Neural cell (in vitro differentiated cells): Measurements from ENCODE around the gene EOMES. TPM values are rescaled to one million over a fixed set of nuclear protein-coding genes. Genes with fewer than 3 reads are reported as not detected.

Experiments used
- H2AFZ ChIP-seq: fragments of 200-600, 300-800 bp; sonication (generic), shearing (Covaris generic); 2 replicates; pipeline ENCODE4 v1.6.0; 2014; ENCODE audit warnings: low read depth, mild to moderate bottlenecking, antibody characterized with exemption, low read length, moderate library complexity
- H3F3A ChIP-seq: fragments of 200-600 bp; shearing (Covaris generic); 2 replicates; pipeline ENCODE4 v1.6.1; 2016; ENCODE audit warnings: mild to moderate bottlenecking, moderate library complexity, mixed read lengths, antibody characterized with exemption, low read length; ENCODE audit not compliant: insufficient read depth, poor library complexity, severe bottlenecking
- H3K27ac ChIP-seq: fragments of 200-600, 300-800 bp; sonication (generic), shearing (Covaris generic); 2 replicates; pipeline ENCODE4 v1.5.1; 2014; ENCODE audit warnings: mild to moderate bottlenecking, low read length, moderate library complexity
- H3K27me3 ChIP-seq: fragments of 300-800, 200-600 bp; sonication (generic), shearing (Covaris generic); 2 replicates; pipeline ENCODE4 v1.6.0; 2014; ENCODE audit warnings: mild to moderate bottlenecking, low read depth, low read length, moderate library complexity; ENCODE audit not compliant: insufficient read depth
- H3K36me3 ChIP-seq: fragments of 300-800, 200-600 bp; sonication (generic), shearing (Covaris generic); 2 replicates; pipeline ENCODE4 v1.5.1; 2014; ENCODE audit warnings: mild to moderate bottlenecking, antibody characterized with exemption, low read length, moderate library complexity; ENCODE audit not compliant: insufficient read depth
- H3K4me2 ChIP-seq: fragments of 300-800, 200-600 bp; sonication (generic), shearing (Covaris generic); 2 replicates; pipeline ENCODE4 v1.6.0; 2014; ENCODE audit warnings: mild to moderate bottlenecking, low read length
- H3K4me3 ChIP-seq: fragments of 300-800, 200-600 bp; sonication (generic), shearing (Covaris generic); 2 replicates; pipeline ENCODE4 v1.5.1; 2014; ENCODE audit warnings: mild to moderate bottlenecking, low read length, moderate library complexity
- H3K79me2 ChIP-seq: fragments of 200-600 bp; shearing (Covaris generic); replicated peaks from 2 replicates; pipeline ENCODE4 v1.6.0; 2014; ENCODE audit warnings: mild to moderate bottlenecking, low read length, moderate library complexity; ENCODE audit not compliant: insufficient read depth
- H3K9ac ChIP-seq: fragments of 300-800, 200-600 bp; sonication (generic), shearing (Covaris generic); 2 replicates; pipeline ENCODE4 v1.6.1; 2016; ENCODE audit warnings: mild to moderate bottlenecking, low read length, mixed read lengths
- H3K9me2 ChIP-seq: fragments of 200-600 bp; shearing (Covaris generic); 2 replicates; pipeline ENCODE4 v1.6.1; 2016; ENCODE audit warnings: mild to moderate bottlenecking, low read length, mixed read lengths; ENCODE audit not compliant: insufficient read depth
- H3K9me3 ChIP-seq: fragments of 200-600, 300-800 bp; sonication (generic), shearing (Covaris generic); 2 replicates; pipeline ENCODE4 v1.6.1; 2016; ENCODE audit warnings: mild to moderate bottlenecking, mixed run types, low read length, moderate library complexity, mixed read lengths
- H4K20me1 ChIP-seq: fragments of 200-600 bp; shearing (Covaris generic); 2 replicates; pipeline ENCODE4 v1.6.1; 2016; ENCODE audit warnings: mild to moderate bottlenecking, mixed run types; ENCODE audit not compliant: insufficient read depth
- EP300 ChIP-seq: fragments of 450-650 bp; conservative IDR thresholded peaks from 2 replicates; pipeline ENCODE4 v1.6.1; 2014; ENCODE audit warnings: antibody characterized with exemption, mild to moderate bottlenecking, moderate library complexity; ENCODE audit not compliant: poor library complexity, severe bottlenecking
- EZH2 ChIP-seq: fragments of 200-600, 300-800 bp; shearing (Covaris generic), sonication (generic); IDR thresholded peaks from 2 replicates; pipeline ENCODE4 v1.6.1; 2014; ENCODE audit warnings: antibody characterized with exemption, low read length, borderline replicate concordance, mild to moderate bottlenecking; ENCODE audit not compliant: insufficient read depth, poor library complexity, severe bottlenecking
- MXI1 ChIP-seq: fragments of 450-650 bp; conservative IDR thresholded peaks from 2 replicates; pipeline ENCODE4 v1.6.1; 2014; ENCODE audit warnings: antibody characterized with exemption, mild to moderate bottlenecking; ENCODE audit not compliant: poor library complexity, severe bottlenecking
- POLR2AphosphoS5 ChIP-seq: IDR thresholded peaks from 2 replicates; pipeline ENCODE4 v1.6.1; 2012
- RAD21 ChIP-seq: fragments of 450-650 bp; conservative IDR thresholded peaks from 2 replicates; pipeline ENCODE4 v1.6.1; 2014; ENCODE audit warnings: antibody characterized with exemption, mild to moderate bottlenecking, moderate library complexity
- SMC3 ChIP-seq: fragments of 450-650 bp; conservative IDR thresholded peaks from 2 replicates; pipeline ENCODE4 v1.6.1; 2014; ENCODE audit warnings: antibody characterized with exemption, mild to moderate bottlenecking, moderate library complexity; ENCODE audit not compliant: poor library complexity
- TAF1 ChIP-seq: IDR thresholded peaks from 2 replicates; pipeline ENCODE4 v1.6.1; 2012; ENCODE audit warnings: low read depth
- polyA plus RNA-seq: library from polyadenylated mRNA; depleted of rRNA; stranded (reverse); fragments of >200 nt; gene quantifications from 2 replicates; pipeline ENCODE4 v1.2.3, GENCODE V29; 2014
- TF ChIP-seq, protein P1 (sequence below): IDR thresholded peaks from 2 replicates; pipeline ENCODE4 v1.6.1; 2012; ENCODE audit warnings: borderline replicate concordance
- TF ChIP-seq, protein P2 (sequence below): fragments of 450-650 bp; IDR thresholded peaks from 2 replicates; pipeline ENCODE4 v1.5.1; 2014; ENCODE audit warnings: antibody characterized with exemption, mild to moderate bottlenecking, moderate library complexity; ENCODE audit not compliant: poor library complexity, severe bottlenecking

The EOMES gene
- polyA plus RNA-seq, 1 donor from 2014 or later, result 0.24 TPM

DNA sequence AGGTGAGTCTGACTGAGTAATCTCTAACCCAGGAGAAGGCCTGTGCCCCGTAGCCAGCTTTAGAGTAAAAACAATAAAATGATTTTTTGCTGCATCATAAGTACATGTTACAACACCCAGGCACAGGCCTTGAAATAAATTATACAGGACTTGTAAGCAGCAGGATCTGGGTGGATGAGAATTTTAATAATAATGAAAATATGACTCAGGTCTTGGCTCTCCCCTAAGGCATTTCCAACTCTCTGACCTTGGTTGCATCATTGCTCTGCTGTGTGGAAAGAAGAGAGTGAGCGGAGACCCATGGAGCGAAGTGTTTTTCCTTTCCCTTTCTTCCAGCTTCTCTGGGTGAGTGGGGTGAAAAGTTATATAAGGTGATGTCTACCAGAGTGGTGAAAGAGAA lies 44.6 kb downstream of the EOMES start:
- Histone ChIP-seq H4K20me1 (no peaks in the 10 kb centered on the region), H3F3A (no peaks in the 10 kb centered on the region), H3K27ac (no peak overlapping the region), H3K79me2 (no peaks in the 10 kb centered on the region), H3K4me2 (no peak overlapping the region), H3K9ac (no peak overlapping the region), H3K27me3 (no peaks in the 10 kb centered on the region), H3K36me3 (no peaks in the 10 kb centered on the region), H3K9me3 (no peaks in the 10 kb centered on the region), H3K4me3 (no peak overlapping the region), H3K9me2 (no peaks in the 10 kb centered on the region), H2AFZ (no peak overlapping the region)
- no peak for TF ChIP-seq TAF1
- no peak for TF ChIP-seq MXI1
- TF ChIP-seq RAD21, result no peak
- no peak for TF ChIP-seq EZH2
- no peak for TF ChIP-seq EP300
- TF ChIP-seq, protein P1, sequence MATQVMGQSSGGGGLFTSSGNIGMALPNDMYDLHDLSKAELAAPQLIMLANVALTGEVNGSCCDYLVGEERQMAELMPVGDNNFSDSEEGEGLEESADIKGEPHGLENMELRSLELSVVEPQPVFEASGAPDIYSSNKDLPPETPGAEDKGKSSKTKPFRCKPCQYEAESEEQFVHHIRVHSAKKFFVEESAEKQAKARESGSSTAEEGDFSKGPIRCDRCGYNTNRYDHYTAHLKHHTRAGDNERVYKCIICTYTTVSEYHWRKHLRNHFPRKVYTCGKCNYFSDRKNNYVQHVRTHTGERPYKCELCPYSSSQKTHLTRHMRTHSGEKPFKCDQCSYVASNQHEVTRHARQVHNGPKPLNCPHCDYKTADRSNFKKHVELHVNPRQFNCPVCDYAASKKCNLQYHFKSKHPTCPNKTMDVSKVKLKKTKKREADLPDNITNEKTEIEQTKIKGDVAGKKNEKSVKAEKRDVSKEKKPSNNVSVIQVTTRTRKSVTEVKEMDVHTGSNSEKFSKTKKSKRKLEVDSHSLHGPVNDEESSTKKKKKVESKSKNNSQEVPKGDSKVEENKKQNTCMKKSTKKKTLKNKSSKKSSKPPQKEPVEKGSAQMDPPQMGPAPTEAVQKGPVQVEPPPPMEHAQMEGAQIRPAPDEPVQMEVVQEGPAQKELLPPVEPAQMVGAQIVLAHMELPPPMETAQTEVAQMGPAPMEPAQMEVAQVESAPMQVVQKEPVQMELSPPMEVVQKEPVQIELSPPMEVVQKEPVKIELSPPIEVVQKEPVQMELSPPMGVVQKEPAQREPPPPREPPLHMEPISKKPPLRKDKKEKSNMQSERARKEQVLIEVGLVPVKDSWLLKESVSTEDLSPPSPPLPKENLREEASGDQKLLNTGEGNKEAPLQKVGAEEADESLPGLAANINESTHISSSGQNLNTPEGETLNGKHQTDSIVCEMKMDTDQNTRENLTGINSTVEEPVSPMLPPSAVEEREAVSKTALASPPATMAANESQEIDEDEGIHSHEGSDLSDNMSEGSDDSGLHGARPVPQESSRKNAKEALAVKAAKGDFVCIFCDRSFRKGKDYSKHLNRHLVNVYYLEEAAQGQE, result no peak
- no peak for TF ChIP-seq SMC3
- TF ChIP-seq, protein P2, sequence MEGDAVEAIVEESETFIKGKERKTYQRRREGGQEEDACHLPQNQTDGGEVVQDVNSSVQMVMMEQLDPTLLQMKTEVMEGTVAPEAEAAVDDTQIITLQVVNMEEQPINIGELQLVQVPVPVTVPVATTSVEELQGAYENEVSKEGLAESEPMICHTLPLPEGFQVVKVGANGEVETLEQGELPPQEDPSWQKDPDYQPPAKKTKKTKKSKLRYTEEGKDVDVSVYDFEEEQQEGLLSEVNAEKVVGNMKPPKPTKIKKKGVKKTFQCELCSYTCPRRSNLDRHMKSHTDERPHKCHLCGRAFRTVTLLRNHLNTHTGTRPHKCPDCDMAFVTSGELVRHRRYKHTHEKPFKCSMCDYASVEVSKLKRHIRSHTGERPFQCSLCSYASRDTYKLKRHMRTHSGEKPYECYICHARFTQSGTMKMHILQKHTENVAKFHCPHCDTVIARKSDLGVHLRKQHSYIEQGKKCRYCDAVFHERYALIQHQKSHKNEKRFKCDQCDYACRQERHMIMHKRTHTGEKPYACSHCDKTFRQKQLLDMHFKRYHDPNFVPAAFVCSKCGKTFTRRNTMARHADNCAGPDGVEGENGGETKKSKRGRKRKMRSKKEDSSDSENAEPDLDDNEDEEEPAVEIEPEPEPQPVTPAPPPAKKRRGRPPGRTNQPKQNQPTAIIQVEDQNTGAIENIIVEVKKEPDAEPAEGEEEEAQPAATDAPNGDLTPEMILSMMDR, result no peak
- TF ChIP-seq POLR2AphosphoS5, result no peak

DNA sequence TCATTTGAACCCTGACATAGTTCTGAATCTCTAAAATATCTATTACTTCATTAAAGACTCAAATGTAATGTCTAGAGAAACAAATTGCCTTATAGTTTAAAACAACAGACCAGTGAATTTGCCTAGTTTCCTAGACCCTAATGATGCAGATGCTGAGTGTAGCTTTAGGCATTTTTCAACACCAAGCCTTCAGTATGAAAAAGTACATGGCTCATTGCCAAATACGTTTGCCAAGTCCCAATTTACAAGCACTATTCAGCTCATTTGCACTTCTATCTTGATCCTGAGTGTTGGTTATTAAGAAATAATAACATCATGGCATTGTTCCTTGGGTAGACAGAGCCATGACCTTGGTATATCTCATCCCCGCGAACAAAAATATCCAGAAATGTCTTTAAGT lies 46.8 kb downstream of the EOMES start:
- no peaks in the 10 kb centered on the region for H3K36me3 ChIP-seq
- no peak overlapping the region for H2AFZ ChIP-seq
- no peaks in the 10 kb centered on the region for H3K9me3 ChIP-seq
- no peaks in the 10 kb centered on the region for H3K79me2 ChIP-seq
- no peaks in the 10 kb centered on the region for H3K27me3 ChIP-seq
- H3K4me2 ChIP-seq, result no peak overlapping the region
- no peak overlapping the region for H3K9ac ChIP-seq
- H3F3A ChIP-seq, result no peaks in the 10 kb centered on the region
- no peak overlapping the region for H3K4me3 ChIP-seq
- TF ChIP-seq EP300 (no peak), RAD21 (no peak), TAF1 (no peak), SMC3 (no peak), EZH2 (no peak), POLR2AphosphoS5 (no peak), MXI1 (no peak)
- TF ChIP-seq, protein P1, result no peak
- TF ChIP-seq, protein P2, result no peak
- H4K20me1 ChIP-seq, result no peaks in the 10 kb centered on the region
- H3K9me2 ChIP-seq, result no peaks in the 10 kb centered on the region
- H3K27ac ChIP-seq, result no peak overlapping the region
